SU-DHL-6 (cell line): ENCODE measurements around the gene CCNJL.

ENCODE experiments used
- H2AFZ ChIP-seq: fragments of 200-600 bp; sonication (generic); 2 replicates; pipeline ENCODE4 v1.6.1; 2014; ENCODE audit warnings: low read depth, mild to moderate bottlenecking, moderate library complexity, mixed read lengths, antibody characterized with exemption, low read length; ENCODE audit not compliant: severe bottlenecking
- H3F3A ChIP-seq: fragments of 200-600 bp; shearing (Covaris generic); 2 replicates; pipeline ENCODE4 v1.6.0; 2016; ENCODE audit warnings: antibody characterized with exemption, mild to moderate bottlenecking; ENCODE audit not compliant: insufficient read depth
- H3K27ac ChIP-seq: fragments of 200-600 bp; sonication (generic); 2 replicates; pipeline ENCODE4 v1.5.1; 2016; ENCODE audit warnings: low read depth, mild to moderate bottlenecking, low read length, moderate library complexity, mixed read lengths
- H3K27me3 ChIP-seq: fragments of 200-600 bp; sonication (generic), shearing (Covaris generic); 2 replicates; pipeline ENCODE4 v1.6.0; 2014; ENCODE audit warnings: mild to moderate bottlenecking, low read length
- H3K36me3 ChIP-seq: fragments of 200-600 bp; sonication (generic); 2 replicates; pipeline ENCODE4 v1.6.1; 2014; ENCODE audit warnings: mild to moderate bottlenecking, low read length, mixed read lengths
- H3K4me2 ChIP-seq: fragments of 300-600, 200-600 bp; shearing (Covaris generic), sonication (generic); 2 replicates; pipeline ENCODE4 v1.6.0; 2014; ENCODE audit warnings: low read length, low read depth, mild to moderate bottlenecking; ENCODE audit not compliant: poor library complexity, severe bottlenecking
- H3K4me3 ChIP-seq: fragments of 200-600 bp; sonication (generic); 2 replicates; pipeline ENCODE4 v1.5.1; 2014; ENCODE audit warnings: antibody characterized with exemption, low read length, mild to moderate bottlenecking, mixed read lengths; ENCODE audit not compliant: insufficient read depth, poor library complexity, severe bottlenecking
- H3K79me2 ChIP-seq: fragments of 200-600 bp; sonication (generic); 2 replicates; pipeline ENCODE4 v1.6.1; 2014; ENCODE audit warnings: mild to moderate bottlenecking, low read length, moderate library complexity; ENCODE audit not compliant: insufficient read depth
- H3K9ac ChIP-seq: fragments of 200-600 bp; sonication (generic); 2 replicates; pipeline ENCODE4 v1.7.0; 2014; ENCODE audit warnings: mild to moderate bottlenecking, low read length
- H3K9me2 ChIP-seq: fragments of 200-600 bp; sonication (generic); replicated peaks from 2 replicates; pipeline ENCODE4 v1.6.1; 2014; ENCODE audit warnings: low read length; ENCODE audit not compliant: insufficient read depth
- H3K9me3 ChIP-seq: fragments of 200-600 bp; sonication (generic); 2 replicates; pipeline ENCODE4 v1.6.1; 2014; ENCODE audit warnings: low read length, mixed read lengths; ENCODE audit not compliant: insufficient read depth
- H4K20me1 ChIP-seq: fragments of 200-600 bp; sonication (generic); 2 replicates; pipeline ENCODE4 v1.6.1; 2014; ENCODE audit warnings: low read depth, mild to moderate bottlenecking, antibody characterized with exemption, low read length, moderate library complexity, mixed read lengths
- CTCF ChIP-seq: fragments of 200-600 bp; sonication (generic); IDR thresholded peaks from one replicate; pipeline ENCODE4 v1.5.1; 2017; ENCODE audit warnings: antibody characterized with exemption, mild to moderate bottlenecking, low read length, moderate library complexity; ENCODE audit not compliant: insufficient read depth, poor library complexity, severe bottlenecking
- EZH2phosphoT487 ChIP-seq: fragments of 200-600 bp; sonication (generic), shearing (Covaris generic); conservative IDR thresholded peaks from 2 replicates; pipeline ENCODE4 v1.6.1; 2018; ENCODE audit warnings: mild to moderate bottlenecking, antibody characterized with exemption, low read length, moderate library complexity, mixed read lengths

Gene CCNJL

GRCh38 chr5:160233215-160233614 lies 79.1 kb downstream of the CCNJL start:
- Histone ChIP-seq H3K27me3 (no peaks in the 10 kb centered on the region), H3K79me2 (no peaks in the 10 kb centered on the region), H3K9ac (no peak overlapping the region), H2AFZ (no peak overlapping the region), H3K36me3 (no peaks in the 10 kb centered on the region), H4K20me1 (no peaks in the 10 kb centered on the region), H3K4me3 (no peak overlapping the region), H3K9me2 (no peaks in the 10 kb centered on the region), H3K27ac (no peak overlapping the region), H3K9me3 (no peaks in the 10 kb centered on the region), H3F3A (no peaks in the 10 kb centered on the region), H3K4me2 (no peak overlapping the region)
- TF ChIP-seq CTCF (no peak), EZH2phosphoT487 (no peak)

GRCh38 chr5:160231783-160232342 lies 80.5 kb downstream of the CCNJL start:
- H2AFZ ChIP-seq: no peak overlapping the region
- no peaks in the 10 kb centered on the region for H3K36me3 ChIP-seq
- no peak overlapping the region for H3K27ac ChIP-seq
- no peaks in the 10 kb centered on the region for H4K20me1 ChIP-seq
- H3K9me3 ChIP-seq: no peaks in the 10 kb centered on the region
- no peaks in the 10 kb centered on the region for H3K79me2 ChIP-seq
- H3K27me3 ChIP-seq: no peaks in the 10 kb centered on the region
- no peak overlapping the region for H3K9ac ChIP-seq
- TF ChIP-seq CTCF: no peak
- no peak for TF ChIP-seq EZH2phosphoT487
- no peak overlapping the region for H3K4me3 ChIP-seq
- no peaks in the 10 kb centered on the region for H3K9me2 ChIP-seq
- H3K4me2 ChIP-seq: no peak overlapping the region
- H3F3A ChIP-seq: no peaks in the 10 kb centered on the region

- TF ChIP-seq EZH2phosphoT487: no peak
- TF ChIP-seq CTCF: no peak
- Histone ChIP-seq H4K20me1 (no peaks in the 10 kb centered on the region), H3K9me3 (no peaks in the 10 kb centered on the region), H3K9me2 (no peaks in the 10 kb centered on the region), H3K27me3 (no peaks in the 10 kb centered on the region), H3K27ac (no peak overlapping the region), H3K4me2 (no peak overlapping the region), H2AFZ (no peak overlapping the region), H3K9ac (no peak overlapping the region), H3K79me2 (no peaks in the 10 kb centered on the region), H3K36me3 (no peaks in the 10 kb centered on the region), H3F3A (no peaks in the 10 kb centered on the region), H3K4me3 (no peak overlapping the region)
Measured at GRCh38 chr5:160230686-160231527, 81.5 kb downstream of the CCNJL start.
